Right lobe of liver (tissue), 6 donors: ENCODE measurements around the gene ATP1A3. TPM values are rescaled to one million over a fixed set of nuclear protein-coding genes. Genes with fewer than 3 reads are reported as not detected.
A peak's percentile ranks its signal among the peaks of the same experiment; 100 is the strongest.
"Not testable (repeated sequence)": the region's sequence is repeated elsewhere in the genome, so short reads cannot be mapped to it uniquely, and the experiment has no call there.

Experiments
- ATAC-seq, 4 donors: fragments of 200-7000 bp; cut with Tn5 transposase; one replicate each; pipeline ENCODE4 v1.9.1; 2020; ENCODE audit warnings: mild to moderate bottlenecking in 4 of 4, moderate library complexity in 4 of 4
- DNase-seq, 3 donors: peaks; one replicate each; pipeline ENCODE4 v3.0.0-alpha.2; 2020
- H3K27ac ChIP-seq, 3 donors: fragments of 200-600 bp; one replicate each; pipeline ENCODE4 v1.8.0; 2022
- H3K27me3 ChIP-seq, 2 donors: fragments of 200-600 bp; one replicate each; pipeline ENCODE4 v1.8.0; 2022
- H3K36me3 ChIP-seq, 4 donors: fragments of 200-600 bp; sonication (generic) in 1 of 4; one replicate each; pipeline versions ENCODE4 v1.5.1 to v1.8.0; 2017 to 2022; ENCODE audit warnings: control low read depth in 1 of 4
- H3K4me1 ChIP-seq, 4 donors: fragments of 200-600 bp; sonication (generic) in 1 of 4; one replicate each; pipeline versions ENCODE4 v1.5.1 to v1.8.0; 2017 to 2022; ENCODE audit warnings: control low read depth in 1 of 4
- H3K4me3 ChIP-seq, 3 donors: fragments of 200-600 bp; one replicate each; pipeline ENCODE4 v1.8.0; 2022
- H3K9me3 ChIP-seq, 4 donors: fragments of 200-600 bp; sonication (generic) in 1 of 4; one replicate each; pipeline versions ENCODE4 v1.5.1 to v1.8.0; 2017 to 2022; ENCODE audit warnings: control low read depth in 1 of 4
- POLR2A ChIP-seq: fragments of 450-650 bp; IDR thresholded peaks from one replicate; pipeline ENCODE4 v1.6.1; 2017; ENCODE audit warnings: antibody characterized with exemption, mild to moderate bottlenecking
- WGBS: methylation state at CpG from one replicate; pipeline ENCODE4 v1.1.6; 2018; ENCODE audit warnings: low coverage, low lambda C conversion rate; ENCODE audit not compliant: insufficient coverage; ENCODE audit errors: missing lambda C conversion rate; 5-methylcytosine and 5-hydroxymethylcytosine counted together
- intact Hi-C, 2 donors: fragments of 100-400 bp; cut with DNase I; formaldehyde crosslinking; loops; one replicate each; pipeline versions ENCODE4 v1.11.2 to v1.14.1; 2022
- total RNA-seq, 6 experiments: library from RNA; depleted of rRNA in 2 of 6; stranded (reverse); fragments of >200 nt in 2 of 6; fragmentation: NEBNext Ultra II Directional in 3 of 6; extraction: Animal tissue kit (Norgen Biotek cat#: 25700) in 3 of 6; gene quantifications; one replicate each; pipeline versions ENCODE4 v1.1.0 to v1.2.4, GENCODE V29; 2016 to 2023
- TF ChIP-seq, protein P1 (sequence below), 4 donors: fragments of 200-600 bp in 3 of 4; fragments of 450-650 bp in 1 of 4; IDR thresholded peaks; one replicate each; pipeline versions ENCODE4 v1.5.1 to v1.8.0; 2016 to 2022; ENCODE audit warnings: antibody characterized with exemption in 4 of 4, mild to moderate bottlenecking in 2 of 4
- donor health status: DM: no; HTN: yes; CAD: no.
- donor health status: DM: no; HTN: no; CAD: no.
- donor health status: DM: no; HTN: no; CAD: no.
- donor health status: DM: no; HTN: yes; CAD: no.
- donor health status: DM: no; HTN: yes; CAD: no.

The ATP1A3 gene
- total RNA-seq, 6 experiments from 2014 or later = 0.07 TPM; not detected in 4

- Histone ChIP-seq H3K4me1 (no peaks in the 10 kb centered on the region), H3K27me3 (no peaks in the 10 kb centered on the region), H3K4me3 (no peak overlapping the region), H3K36me3 (no peaks in the 10 kb centered on the region), H3K27ac (no peak overlapping the region), H3K9me3 (no peaks in the 10 kb centered on the region)
- WGBS = 62% methylated on average over 8 of the region's 8 CpGs
- no peak for TF ChIP-seq POLR2A
- TF ChIP-seq, protein P1, sequence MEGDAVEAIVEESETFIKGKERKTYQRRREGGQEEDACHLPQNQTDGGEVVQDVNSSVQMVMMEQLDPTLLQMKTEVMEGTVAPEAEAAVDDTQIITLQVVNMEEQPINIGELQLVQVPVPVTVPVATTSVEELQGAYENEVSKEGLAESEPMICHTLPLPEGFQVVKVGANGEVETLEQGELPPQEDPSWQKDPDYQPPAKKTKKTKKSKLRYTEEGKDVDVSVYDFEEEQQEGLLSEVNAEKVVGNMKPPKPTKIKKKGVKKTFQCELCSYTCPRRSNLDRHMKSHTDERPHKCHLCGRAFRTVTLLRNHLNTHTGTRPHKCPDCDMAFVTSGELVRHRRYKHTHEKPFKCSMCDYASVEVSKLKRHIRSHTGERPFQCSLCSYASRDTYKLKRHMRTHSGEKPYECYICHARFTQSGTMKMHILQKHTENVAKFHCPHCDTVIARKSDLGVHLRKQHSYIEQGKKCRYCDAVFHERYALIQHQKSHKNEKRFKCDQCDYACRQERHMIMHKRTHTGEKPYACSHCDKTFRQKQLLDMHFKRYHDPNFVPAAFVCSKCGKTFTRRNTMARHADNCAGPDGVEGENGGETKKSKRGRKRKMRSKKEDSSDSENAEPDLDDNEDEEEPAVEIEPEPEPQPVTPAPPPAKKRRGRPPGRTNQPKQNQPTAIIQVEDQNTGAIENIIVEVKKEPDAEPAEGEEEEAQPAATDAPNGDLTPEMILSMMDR (IDR thresholded peaks at IDR 0.05) = no peak
- no peak for ATAC-seq
- DNase-seq = no peak
- intact Hi-C loops = no loop called here
Observed at GRCh38 chr19:42017040-42017439, 23.0 kb upstream of the ATP1A3 start.

DNA sequence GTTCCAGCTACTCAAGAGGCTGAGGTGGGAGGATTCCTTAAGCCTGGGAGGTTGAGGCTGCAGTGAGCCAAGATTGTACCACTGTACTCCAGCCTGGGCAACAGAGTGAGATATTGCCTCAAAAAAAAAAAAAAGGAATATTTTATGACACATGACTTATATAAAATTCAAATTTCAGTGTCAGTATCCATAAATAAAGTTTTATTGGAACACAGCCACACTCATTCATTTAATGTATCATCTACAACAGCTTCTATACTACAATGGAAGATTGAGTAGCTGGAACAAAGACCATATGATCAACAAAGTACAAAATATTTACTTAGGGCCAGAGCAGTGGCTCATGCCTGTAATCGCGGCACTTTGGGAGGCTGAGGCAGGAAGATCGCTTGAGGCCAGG, 18.7 kb upstream of the ATP1A3 start:
- H3K36me3 ChIP-seq, H3K4me3 ChIP-seq, H3K27me3 ChIP-seq, H3K9me3 ChIP-seq, H3K27ac ChIP-seq, ATAC-seq, H3K4me1 ChIP-seq, DNase-seq, intact Hi-C loops: not testable (repeated sequence)
- WGBS = 90% methylated on average over 3 of the region's 3 CpGs

- Histone ChIP-seq H3K27me3 (no peaks in the 10 kb centered on the region), H3K9me3 (no peaks in the 10 kb centered on the region), H3K27ac (no peak overlapping the region), H3K4me3 (no peak overlapping the region), H3K4me1 (no peaks in the 10 kb centered on the region), H3K36me3 (no peaks in the 10 kb centered on the region)
- no peak for TF ChIP-seq POLR2A
- TF ChIP-seq, protein P1 (IDR thresholded peaks at IDR 0.05) = no peak
- DNase-seq = no peak
- WGBS = 59% methylated on average over 10 of the region's 11 CpGs
- no peak for ATAC-seq
- intact Hi-C loops = no loop called here
Observed at GRCh38 chr19:42010245-42011126, 16.5 kb upstream of the ATP1A3 start.

DNA sequence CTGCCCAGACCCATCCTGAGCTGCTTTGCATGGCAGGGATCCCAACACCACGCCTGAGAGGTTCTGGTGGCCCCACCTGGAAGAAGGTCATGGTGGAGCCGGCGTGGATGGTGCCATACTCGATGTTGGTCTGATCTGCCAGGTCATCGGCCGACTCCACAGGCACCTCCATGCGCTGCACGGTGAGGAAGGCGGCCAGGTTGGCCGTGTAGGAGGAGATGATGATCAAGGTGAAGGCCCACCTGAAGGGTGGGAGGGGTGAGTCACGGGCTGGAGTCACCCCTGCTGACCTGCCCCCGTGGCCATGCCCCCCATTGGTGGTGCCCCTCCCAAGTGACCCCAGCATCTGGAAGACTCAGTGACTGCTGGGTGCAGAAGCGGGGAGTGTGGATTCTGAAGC, 12.5 kb upstream of the ATP1A3 start:
- peak in 1 of 4 donors; percentile 15 for ATAC-seq
- H3K4me1 ChIP-seq = no peaks in the 10 kb centered on the region
- DNase-seq = no peak
- H3K36me3 ChIP-seq = no peaks in the 10 kb centered on the region
- no peak overlapping the region for H3K27ac ChIP-seq
- no peaks in the 10 kb centered on the region for H3K9me3 ChIP-seq
- TF ChIP-seq, protein P1 (IDR thresholded peaks at IDR 0.05) = no peak
- TF ChIP-seq POLR2A = no peak
- 52% methylated on average over 2 of the region's 13 CpGs for WGBS
- H3K4me3 ChIP-seq = no peak overlapping the region
- intact Hi-C loops = no loop called here
- H3K27me3 ChIP-seq = peaks cover 0 to 2% of the 10 kb centered on the region in 2 donors

- Histone ChIP-seq H3K36me3 (no peaks in the 10 kb centered on the region), H3K9me3 (no peaks in the 10 kb centered on the region), H3K4me3 (no peak overlapping the region), H3K27ac (no peak overlapping the region), H3K27me3 (peaks cover 0 to 4% of the 10 kb centered on the region in 2 donors), H3K4me1 (no peaks in the 10 kb centered on the region)
- no peak for DNase-seq
- TF ChIP-seq, protein P1 (IDR thresholded peaks at IDR 0.05) = no peak
- TF ChIP-seq POLR2A = no peak
- peak in 1 of 4 donors; percentile 18 for ATAC-seq
- WGBS = 92% methylated on average over 17 of the region's 22 CpGs
- intact Hi-C loops = no loop called here
Observed at GRCh38 chr19:42005504-42005903, 11.5 kb upstream of the ATP1A3 start.
